GDM1 (cell line): ENCODE results near the gene HOXA2.

Experiments
- DNase-seq: peaks from one replicate; lab custom pipeline; 2025; lab: John Stamatoyannopoulos, UW

HOXA2 gene

GRCh38 chr7:27078616-27079233 is 23.8 kb downstream of the HOXA2 start:
- DNase-seq, result no peak

- no peak for DNase-seq
Observed at GRCh38 chr7:27073076-27073475, 29.4 kb downstream of the HOXA2 start.

- DNase-seq, result no peak
Observed at GRCh38 chr7:27071622-27072390, 30.7 kb downstream of the HOXA2 start.

- DNase-seq, result no peak
Observed at GRCh38 chr7:27068259-27068658, 34.2 kb downstream of the HOXA2 start.

GRCh38 chr7:27066148-27066547 is 36.3 kb downstream of the HOXA2 start:
- no peak for DNase-seq

- DNase-seq, result no peak
Observed at GRCh38 chr7:27065709-27066108, 36.8 kb downstream of the HOXA2 start.

GRCh38 chr7:27064661-27065060 is 37.8 kb downstream of the HOXA2 start:
- no peak for DNase-seq

GRCh38 chr7:27064159-27064558 is 38.3 kb downstream of the HOXA2 start:
- DNase-seq, result no peak

GRCh38 chr7:27062946-27063345 is 39.5 kb downstream of the HOXA2 start:
- no peak for DNase-seq

GRCh38 chr7:27053153-27053552 is 49.3 kb downstream of the HOXA2 start:
- DNase-seq, result no peak

- DNase-seq, result no peak
Observed at GRCh38 chr7:27051451-27051850, 51.0 kb downstream of the HOXA2 start.
